K562 (cell line): ENCODE data around the gene VAC14.

Experiments used
- CEBPB ChIP-seq: fragments of 450-650 bp; IDR thresholded peaks from 2 replicates; pipeline ENCODE4 v1.6.1; 2016; ENCODE audit warnings: missing genetic modification characterization, missing compliant biosample characterization
- GABPA ChIP-seq: fragments of 200-800 bp; sonication (Bioruptor generic); conservative IDR thresholded peaks from 2 replicates; pipeline ENCODE4 v1.6.1; 2016; ENCODE audit warnings: low read depth, missing genetic modification characterization, missing compliant biosample characterization
- RBM17 ChIP-seq: fragments of 200-400 bp; formaldehyde crosslinking; IDR thresholded peaks from 2 replicates; pipeline ENCODE4 v1.6.1; 2017; ENCODE audit warnings: low read depth, mild to moderate bottlenecking, low read length, borderline replicate concordance
- SMARCA4 ChIP-seq: fragments of 450-650 bp; IDR thresholded peaks from 2 replicates; pipeline ENCODE4 v1.6.1; 2016
- SRSF9 ChIP-seq: fragments of 200-400 bp; formaldehyde crosslinking; IDR thresholded peaks from 2 replicates; pipeline ENCODE4 v1.6.1; 2017; ENCODE audit warnings: low read depth, low read length, borderline replicate concordance
- XRCC5 ChIP-seq: fragments of 200-400 bp; formaldehyde crosslinking; IDR thresholded peaks from 2 replicates; pipeline ENCODE4 v1.6.1; 2017; ENCODE audit warnings: low read depth, mild to moderate bottlenecking, low read length
- TF ChIP-seq, protein P1 (sequence below), 3 experiments: IDR thresholded peaks in 2 of 3; conservative IDR thresholded peaks in 1 of 3; 2 replicates each; pipeline ENCODE4 v1.5.1; 2011 to 2012; ENCODE audit warnings: low read length in 3 of 3, mild to moderate bottlenecking in 3 of 3, control low read depth in 2 of 3, improper control_type of control experiment in 1 of 3, inconsistent platforms in 1 of 3, low read depth in 1 of 3, mixed read lengths in 1 of 3, moderate library complexity in 1 of 3; ENCODE audit not compliant: insufficient read depth in 2 of 3

DNA sequence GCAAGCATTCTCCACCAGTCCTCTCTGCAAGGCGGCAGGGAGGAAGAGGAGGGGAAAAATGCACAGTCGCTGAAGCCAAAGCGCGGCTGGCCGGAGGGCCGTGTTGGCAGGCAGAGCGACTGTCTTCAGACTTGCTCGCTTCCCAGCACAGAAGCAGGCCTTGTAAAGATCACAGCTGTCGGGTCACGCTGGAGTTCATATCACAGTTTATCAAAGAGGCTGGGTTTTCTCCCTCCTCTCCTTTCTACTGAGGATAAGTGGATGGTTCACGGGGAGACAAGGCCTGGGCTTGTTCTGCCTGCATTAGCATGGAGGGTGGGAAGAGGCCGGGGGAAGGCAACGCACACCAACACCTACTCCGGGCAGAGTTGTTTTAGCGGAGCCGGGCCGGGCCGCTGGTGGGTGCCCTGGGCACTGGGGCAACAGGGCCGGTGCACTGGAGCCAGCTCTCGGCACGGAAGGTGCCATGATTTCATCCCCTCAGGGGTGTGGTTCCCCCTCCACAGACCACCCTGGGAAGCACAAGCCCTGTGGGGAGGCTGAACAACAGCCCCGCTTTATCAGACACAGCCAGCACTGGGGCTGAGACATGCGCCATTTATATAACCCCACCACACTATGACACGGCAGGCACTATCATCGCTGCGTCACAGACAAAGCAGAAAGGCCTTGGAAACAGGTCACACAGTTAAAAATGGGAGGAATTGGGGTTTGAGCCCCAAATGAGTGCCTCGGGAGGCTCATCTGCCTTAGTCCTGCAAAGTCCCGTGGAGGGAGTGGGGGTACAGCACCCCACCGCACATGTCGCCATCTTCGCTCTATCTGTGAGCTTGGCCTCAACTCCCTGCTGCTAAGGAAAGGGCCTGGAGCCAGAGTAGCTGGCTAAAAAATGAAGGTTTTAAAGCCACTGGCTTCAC is 74.8 kb downstream of the VAC14 start:
- TF ChIP-seq RBM17 (no peak), XRCC5 (no peak), SMARCA4 (no peak), SRSF9 (no peak), GABPA (tag) (no peak), CEBPB (tag) (no peak)
- TF ChIP-seq, protein P1, sequence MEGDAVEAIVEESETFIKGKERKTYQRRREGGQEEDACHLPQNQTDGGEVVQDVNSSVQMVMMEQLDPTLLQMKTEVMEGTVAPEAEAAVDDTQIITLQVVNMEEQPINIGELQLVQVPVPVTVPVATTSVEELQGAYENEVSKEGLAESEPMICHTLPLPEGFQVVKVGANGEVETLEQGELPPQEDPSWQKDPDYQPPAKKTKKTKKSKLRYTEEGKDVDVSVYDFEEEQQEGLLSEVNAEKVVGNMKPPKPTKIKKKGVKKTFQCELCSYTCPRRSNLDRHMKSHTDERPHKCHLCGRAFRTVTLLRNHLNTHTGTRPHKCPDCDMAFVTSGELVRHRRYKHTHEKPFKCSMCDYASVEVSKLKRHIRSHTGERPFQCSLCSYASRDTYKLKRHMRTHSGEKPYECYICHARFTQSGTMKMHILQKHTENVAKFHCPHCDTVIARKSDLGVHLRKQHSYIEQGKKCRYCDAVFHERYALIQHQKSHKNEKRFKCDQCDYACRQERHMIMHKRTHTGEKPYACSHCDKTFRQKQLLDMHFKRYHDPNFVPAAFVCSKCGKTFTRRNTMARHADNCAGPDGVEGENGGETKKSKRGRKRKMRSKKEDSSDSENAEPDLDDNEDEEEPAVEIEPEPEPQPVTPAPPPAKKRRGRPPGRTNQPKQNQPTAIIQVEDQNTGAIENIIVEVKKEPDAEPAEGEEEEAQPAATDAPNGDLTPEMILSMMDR (IDR thresholded peaks at IDR 0.05 in 2 of 3, conservative IDR thresholded peaks at IDR 0.05 in 1 of 3; ENCODE audit: insufficient read depth in 2 of 3, low read depth in 1 of 3, low read length in 3 of 3), result no peak
